ENCODE data around the gene SMOC2.
"Not testable (repeated sequence)": the region's sequence is repeated elsewhere in the genome, so short reads cannot be mapped to it uniquely, and the experiment has no call there.

Gene SMOC2

DNA sequence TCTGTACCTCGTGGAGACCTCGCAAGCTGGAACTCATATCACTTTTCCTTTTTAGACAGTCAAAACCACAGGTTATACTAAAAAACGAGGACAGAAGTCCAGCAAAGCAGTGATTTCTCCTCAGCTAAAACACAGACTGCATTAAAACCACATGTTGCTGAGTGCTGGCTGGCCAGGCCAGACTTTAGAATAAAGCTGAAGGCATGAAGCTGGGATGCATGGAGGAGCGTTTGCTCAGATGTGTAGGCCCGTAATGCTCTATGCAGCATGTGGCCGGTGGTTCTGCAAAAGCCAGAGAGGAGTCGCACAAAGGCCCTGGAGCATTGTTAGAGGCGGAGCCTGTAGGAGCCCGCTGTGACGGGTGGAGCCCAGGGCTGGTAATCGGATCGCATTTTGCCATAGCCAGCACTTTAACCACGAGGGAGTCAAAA lies 83.6 kb downstream of the SMOC2 start:
- DNase-seq, result no peak

DNA sequence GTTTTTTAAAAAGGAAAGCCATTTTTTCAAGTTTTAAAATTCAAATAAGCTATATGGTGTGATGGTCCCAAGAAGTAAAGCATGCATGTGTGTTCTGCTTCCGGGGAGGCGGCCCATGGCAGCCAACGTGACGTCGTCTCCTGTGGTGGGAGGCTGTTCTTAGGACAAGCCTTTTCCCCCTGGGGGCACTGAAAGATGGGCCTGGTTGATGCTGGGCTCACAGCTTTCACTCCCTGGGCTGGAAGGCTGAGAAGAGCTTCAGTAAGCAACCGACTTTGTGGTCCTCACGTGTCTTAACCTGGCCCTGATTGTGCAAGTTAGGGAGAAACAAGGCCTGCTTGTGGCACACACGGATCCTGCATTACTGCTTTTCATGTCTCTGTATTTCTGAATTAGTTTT lies 84.1 kb downstream of the SMOC2 start:
- no peak for DNase-seq

DNA sequence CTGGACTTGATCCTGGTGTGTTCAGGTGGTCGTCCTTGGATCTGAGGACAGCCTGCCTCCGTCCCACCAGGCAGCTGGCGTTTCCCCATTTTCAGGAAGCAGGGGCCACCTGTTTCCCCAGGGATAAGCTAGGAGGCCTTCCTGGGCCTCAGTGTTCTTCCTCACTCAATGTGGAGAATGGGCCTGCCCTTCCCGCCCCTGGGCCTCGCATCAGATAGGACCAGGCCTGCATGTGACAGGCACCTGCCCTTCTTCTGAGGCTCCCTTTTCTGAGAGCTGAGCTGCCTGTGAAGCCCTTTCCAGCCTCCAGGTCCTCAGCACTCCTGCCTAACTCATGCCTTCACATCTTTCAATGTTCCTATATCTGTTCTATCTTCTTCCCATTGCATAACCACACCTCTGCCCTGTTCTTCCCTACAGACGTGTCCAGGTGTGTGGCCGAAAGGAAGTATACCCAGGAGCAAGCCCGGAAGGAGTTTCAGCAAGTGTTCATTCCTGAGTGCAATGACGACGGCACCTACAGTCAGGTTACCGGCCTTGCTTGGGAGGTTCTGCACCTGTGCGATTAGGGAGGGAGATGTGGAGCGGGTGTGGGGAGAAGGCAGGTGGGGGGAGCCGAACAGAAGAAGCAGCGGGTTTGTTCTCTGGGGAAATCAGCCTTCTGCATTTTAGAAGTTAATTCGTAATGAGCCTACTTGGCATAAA lies 85.1 kb downstream of the SMOC2 start:
- DNase-seq, result no peak

DNA sequence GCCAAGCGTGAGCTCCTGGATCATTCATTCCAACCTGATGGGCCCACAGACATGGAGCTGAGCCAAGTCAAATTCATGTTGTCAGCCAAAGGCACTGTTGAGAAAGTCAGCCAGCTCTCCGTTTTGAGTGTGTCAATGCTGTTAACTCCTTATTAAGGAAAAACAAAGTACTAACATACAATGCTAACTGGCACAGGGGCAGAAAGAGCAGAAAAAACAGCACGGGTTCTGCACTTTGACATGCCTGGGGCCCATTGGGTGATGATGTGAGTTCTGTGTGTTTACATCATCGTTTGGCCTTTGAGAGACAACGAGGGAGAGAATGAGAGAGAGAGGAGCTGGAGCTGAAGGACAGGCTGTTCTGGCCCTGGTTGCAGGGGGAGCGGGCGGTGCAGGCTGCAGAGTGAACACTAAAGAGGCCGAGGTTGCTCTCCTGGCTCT lies 85.9 kb downstream of the SMOC2 start:
- DNase-seq, result no peak

DNA sequence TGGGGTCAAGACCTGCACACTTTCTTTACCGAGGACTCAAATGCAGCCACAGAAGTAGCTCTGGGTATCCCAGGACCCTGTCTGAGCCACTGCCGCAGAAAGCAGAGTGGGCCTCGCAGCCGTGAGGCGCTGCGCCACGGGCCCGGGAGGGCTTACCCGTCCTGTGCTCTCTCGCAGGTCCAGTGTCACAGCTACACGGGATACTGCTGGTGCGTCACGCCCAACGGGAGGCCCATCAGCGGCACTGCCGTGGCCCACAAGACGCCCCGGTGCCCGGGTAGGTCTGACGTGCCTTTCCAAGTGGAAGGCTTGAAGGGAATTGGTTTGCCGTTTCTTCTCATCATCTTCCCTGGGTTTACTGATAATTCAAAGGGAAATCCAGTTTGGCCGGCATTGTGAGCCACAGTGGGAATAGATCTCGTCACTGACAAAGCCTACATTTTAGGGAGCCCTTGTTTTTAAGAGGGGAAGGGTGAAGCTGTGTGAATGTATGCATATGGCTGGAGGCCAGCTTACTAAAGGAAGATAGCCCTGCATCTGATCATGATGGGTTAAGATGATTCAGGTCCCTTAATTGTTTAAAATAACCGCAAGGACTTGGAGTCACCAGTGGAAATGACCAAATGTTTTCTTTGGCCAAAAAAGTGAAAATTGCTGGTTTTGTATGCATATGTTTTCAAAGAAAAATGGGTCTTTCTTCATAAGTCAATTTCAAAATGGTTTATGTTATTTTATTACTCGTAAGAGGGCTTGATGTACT lies 86.6 kb downstream of the SMOC2 start:
- DNase-seq, result no peak

DNA sequence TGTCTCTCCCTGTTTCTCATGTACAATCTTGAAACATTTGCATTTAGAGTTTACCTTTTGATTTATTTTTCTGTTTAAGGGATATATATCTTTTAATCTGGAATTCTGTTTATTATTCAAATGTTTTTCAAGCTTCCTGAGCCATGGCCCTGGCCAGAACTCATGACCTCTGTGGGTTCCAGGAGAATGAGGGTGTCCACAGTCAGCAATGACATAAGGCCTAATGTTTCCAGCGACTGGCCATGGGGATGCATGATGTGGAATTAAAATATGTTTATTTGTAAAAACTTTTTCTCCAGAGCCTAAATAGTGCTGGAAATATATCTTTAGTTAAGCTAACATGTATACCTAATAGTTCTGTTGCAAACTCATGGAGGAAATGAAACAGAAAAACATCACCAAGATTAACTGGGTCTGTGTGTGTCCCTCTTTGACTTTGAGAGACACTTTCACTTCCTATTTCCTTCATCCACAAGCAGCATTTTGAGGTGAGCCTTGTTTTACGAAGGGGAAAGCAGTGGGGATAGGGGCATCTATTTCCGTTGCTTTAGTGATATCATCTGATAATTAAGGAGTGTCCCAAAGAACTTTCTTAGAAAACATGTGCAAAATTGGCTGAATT lies 87.6 kb downstream of the SMOC2 start:
- DNase-seq, result no peak

DNA sequence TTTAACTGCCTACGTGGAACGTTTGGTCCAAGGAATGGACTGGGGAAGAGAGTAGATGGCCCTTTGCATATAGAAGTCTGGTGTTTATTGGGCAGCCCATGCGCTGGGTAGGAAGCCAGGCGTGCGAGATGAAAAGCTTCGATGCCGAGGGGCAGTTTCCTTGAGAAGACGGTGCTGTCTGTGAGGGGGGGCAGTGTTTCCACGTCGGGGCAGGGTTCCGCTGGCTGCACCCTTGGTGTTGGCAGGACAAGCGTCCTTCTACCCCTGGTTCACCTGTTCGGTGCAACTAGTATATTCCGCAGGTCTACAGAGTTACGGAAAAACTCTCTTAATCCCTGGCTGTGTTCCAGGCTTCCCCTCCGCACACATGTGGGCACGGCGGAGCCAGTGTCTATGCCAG lies 88.2 kb downstream of the SMOC2 start:
- no peak for DNase-seq

DNA sequence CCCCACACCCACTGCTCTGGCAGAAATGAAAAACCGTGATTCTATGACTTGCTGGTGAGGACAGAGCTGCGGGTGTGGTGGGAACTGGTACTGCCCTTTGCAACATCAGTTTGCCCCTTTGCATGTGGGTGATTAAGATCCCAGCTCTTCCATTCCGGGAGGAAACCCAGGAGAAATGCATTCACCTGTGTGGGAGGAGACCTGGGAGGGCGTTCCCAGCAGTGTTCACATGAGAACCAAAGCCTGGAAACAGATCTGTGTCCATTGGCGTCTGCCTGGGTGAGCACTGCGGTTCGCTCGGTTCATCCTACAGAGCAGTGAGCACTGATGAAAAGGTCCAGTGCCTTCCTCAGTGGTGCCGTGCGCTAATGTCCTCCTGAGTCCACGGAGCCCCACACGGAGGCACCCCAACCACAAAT lies 89.7 kb downstream of the SMOC2 start:
- DNase-seq, result no peak

DNA sequence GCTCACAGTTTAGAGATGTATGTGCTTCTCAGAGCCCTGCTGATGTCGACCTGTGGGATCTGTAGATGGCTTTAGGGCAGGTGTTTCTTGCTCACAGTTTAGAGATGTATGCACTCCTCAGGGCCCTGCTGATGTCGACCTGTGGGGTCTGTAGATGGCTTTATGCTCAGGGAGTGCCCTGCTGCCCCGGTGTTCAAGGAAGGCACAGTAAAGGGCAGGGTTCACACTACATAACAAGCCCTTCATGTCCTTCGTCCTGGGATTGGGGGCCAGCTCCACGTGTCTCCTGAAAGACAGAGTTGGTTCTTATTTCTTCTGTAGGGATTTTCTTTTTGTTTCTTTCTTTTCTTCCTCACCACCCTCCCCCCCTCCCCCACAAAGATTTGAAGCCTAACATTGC lies 91.1 kb downstream of the SMOC2 start:
- no peak for DNase-seq

DNA sequence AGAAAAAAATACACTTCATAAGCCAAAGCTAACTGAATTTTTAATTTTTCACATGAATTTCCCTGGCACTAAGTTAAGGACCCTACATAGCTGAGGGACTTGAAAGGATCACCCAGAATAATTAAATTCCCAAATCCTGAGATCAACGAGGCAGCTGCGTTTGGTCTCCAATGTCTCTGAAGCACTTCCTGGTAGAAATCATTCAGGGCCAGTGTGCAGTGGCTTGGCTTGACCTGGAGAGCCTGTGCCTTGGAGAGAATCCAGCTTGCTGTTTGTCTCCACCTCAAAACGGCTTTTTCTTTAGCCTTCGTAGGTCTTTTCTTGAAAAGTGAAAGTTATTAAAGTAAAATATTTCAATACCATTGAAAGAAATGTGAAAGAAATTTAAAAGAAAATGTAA lies 92.4 kb downstream of the SMOC2 start:
- no peak for DNase-seq

DNA sequence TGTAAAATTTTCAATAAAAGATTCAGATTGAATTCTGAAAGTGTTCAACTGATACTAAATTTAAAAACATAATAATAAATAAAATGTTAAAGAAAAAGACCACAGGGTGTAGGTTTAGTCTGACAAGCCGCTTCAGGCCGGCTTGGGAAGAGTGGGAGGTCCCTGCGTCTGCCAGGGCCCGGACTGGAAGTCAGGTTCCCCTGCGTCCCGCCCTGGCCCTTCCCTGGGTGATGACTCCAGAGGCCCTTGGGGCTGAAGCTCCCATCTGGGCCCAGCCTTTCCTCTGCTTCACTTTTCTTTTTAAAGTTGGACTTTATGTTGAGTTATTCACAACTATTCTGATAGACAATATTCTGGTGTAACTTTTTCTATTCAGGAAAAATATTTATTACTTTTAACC lies 93.3 kb downstream of the SMOC2 start:
- no peak for DNase-seq

DNA sequence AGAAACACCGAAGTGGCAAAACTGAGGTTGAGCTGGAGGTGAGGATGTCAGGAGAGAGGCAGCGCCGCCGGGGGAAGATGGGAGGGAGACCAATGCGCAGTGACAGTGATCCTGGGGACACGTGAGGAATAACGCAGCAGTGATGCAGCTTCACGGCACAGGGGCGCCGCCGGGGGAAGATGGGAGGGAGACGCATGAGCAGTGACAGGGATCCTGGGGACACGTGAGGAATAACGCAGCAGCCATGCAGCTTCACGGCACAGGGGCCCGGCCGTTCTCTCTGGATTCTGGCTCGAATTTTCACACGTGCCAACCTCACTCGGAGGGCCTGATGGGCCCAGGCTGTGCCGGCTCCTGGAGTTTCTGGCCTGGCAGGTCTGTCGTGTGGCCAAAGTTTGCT lies 94.7 kb downstream of the SMOC2 start:
- DNase-seq, result no peak

DNA sequence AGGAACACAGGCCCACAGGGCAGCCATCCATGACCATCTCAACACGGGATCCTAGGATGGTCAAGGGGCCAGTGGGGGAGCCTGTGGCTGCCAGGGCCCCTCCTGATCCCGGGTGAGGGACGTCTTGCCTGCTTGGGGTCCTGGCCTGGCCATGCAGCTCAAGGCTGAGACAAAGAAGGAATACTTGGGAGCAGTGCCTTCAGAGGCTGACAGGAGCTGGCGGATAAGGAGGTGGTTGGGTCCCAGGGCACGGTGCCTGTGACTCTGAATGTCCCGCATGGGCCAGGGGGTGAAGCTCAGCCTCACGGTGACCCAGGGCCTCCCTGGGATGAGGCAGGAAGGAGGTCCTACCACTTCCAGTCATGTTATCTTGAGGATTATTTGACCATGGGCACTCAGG lies 95.2 kb downstream of the SMOC2 start:
- DNase-seq, result no peak

DNA sequence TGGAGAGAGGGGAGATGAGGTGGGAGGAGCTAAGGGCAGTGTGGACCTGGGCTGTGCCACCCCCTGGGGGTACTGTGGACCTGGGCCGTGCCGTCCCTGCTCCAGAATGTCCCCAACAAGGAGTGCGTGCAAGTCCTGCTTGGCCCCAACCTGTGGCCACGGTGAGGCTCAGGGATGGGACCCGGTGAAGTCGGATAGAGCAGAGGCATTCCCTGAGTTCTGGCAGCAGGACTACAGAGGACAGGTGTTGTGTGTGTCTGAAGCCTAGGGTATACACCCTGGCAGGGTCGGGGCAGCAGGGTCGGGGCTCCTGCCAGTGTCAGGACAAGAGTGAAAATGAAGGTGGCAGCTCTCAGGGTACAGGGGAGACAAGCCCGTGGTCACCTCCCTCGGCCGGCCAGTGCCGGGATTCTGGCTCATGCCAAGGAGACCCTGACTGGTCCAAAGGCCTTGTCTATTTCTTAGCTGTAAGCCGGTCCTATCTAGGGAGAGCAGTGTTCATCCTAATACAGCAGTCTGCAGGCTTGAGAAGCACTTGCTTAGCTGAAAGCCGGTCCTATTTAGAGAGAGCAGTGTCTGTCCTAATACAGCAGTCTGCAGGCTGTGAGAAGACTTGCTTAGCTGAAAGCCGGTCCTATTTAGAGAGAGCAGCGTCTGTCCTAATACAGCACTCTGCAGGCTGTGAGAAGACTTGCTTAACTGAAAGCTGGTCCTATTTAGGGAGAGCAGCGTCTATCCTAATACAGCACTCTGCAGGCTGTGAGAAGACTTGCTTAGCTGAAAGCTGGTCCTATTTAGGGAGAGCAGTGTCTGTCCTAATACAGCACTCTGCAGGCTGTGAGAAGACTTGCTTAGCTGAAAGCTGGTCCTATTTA lies 95.9 kb downstream of the SMOC2 start:
- no peak for DNase-seq

DNA sequence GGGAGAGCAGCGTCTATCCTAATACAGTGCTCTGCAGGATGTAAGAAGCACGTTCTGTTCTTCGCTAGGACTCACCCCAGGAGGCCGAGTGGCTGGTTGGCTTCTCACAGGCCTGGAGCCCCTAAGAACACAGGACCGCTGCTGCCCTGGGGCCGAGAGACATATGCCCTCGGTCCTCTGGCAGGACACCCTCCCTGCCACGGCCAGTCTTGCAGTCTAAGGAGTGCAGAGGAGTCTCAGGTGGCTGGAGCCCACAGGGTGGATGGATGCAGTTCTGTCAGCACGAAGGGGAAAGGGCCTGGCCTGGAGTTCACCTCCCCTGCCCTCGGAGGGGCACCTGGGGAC lies 96.5 kb downstream of the SMOC2 start:
- DNase-seq, result no peak

DNA sequence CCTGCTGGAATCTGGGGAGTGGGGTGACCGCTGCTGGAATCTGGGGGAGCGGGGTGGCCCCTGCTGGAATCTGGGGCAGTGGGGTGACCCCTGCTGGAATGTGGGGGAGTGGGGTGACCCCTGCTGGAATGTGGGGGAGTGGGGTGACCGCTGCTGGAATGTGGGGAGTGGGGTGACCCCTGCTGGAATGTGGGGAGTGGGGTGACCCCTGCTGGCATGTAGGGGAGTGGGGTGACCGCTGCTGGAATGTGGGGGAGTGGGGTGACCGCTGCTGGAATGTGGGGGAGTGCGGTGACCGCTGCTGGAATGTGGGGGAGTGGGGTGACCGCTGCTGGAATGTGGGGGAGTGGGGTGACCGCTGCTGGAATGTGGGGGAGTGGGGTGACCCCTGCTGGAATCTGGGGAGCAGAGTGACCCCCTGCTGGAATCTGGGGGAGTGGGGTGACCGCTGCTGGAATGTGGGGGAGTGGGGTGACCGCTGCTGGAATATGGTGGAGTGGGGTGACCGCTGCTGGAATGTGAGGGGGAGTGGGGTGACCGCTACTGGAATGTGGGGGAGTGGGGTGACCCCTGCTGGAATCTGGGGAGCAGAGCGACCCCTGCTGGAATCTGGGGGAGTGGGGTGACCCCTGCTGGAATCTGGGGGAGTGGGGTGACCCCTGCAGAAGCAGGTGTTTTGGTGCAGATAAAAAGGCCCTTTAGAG lies 97.4 kb downstream of the SMOC2 start:
- DNase-seq, result not testable (repeated sequence)

DNA sequence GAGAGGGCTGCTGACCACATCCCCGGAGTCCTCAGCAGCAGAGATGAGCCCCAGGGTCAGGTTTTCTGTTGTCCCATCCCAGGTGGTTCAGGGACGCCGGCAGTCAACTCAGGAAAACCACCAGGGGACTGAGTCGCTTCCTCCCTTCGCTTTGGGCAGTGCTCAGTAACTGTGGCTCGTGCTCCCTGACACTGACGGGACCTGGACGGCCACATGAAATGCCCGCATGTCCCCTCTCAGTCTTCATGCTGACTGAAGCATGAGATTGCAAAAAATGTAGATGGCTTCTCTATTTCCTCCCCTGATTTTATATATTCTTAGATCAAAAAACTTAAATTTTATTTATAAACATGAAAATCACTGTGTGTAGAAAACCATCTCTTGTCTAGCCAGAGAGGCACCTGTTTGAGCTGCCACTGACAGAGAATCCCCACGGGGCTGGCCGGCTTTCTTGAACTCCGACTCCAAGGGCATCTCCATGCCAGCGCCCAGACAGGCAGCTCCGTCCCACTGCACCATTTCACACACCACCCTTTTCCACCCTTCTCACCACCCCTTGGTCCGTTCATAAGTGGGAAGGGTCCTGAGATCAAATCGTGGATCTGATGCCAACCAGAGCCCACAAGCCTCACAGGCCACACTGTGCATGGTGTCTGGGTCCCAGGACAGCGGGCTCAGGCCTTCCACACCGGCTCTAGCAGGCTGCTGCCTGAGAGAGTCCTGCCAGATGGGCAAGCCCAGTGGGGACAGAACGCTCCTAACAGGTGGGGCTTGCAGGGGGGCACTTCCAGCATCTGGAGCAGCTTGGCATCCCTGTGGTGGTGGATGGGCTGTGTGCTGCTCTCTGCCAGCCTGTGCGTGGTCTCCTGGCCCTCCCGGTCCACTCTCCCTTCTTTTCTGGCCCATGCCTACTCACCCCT lies 98.2 kb downstream of the SMOC2 start:
- no peak for DNase-seq

DNA sequence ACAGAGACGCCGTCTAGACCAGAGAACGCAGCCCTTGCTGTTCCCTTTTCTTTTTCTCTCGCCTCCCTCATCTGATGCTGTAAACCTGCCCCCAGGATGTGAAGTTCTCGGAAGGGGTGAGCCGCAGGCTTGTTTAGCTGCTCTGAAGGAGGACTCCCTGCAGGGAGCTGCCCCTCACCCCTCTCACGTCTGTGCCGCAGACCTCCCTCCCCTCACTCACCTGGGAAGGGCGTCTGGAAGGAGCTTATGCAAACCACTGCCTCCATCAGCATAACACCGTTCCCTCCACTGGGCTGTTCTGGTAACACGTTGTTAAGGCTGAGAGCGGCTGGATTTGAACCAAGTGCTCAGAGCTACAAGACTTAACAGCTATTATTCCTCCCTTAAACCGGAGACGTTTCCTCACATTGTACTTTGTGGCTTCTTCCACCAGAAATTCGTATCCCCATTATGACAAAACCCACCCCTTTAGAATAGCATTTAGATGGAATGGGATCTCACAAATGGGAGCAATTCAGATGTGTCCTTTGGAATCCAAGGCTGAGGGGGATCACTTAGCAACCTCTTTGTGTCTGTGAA lies 99.8 kb downstream of the SMOC2 start:
- no peak for DNase-seq

DNA sequence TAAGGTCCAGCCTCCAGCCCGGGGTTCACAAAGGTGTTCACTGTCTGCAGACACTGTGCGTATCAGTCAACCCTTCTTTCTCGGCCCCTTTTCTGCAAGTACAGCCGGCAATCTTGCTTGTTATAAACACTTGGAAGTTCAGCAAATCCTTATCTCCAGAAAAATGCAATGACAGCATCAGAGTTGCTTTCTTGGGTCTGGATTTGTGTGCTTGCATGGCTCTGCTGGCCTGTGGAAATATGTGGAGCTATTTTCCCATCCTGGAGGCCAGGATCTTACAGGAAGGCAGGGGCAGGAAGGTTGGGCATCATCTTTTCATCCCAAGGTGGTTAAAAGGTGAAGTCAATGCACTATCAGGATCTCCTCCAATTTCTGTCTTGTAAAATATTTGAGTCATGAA lies 100.3 kb downstream of the SMOC2 start:
- no peak for DNase-seq

DNA sequence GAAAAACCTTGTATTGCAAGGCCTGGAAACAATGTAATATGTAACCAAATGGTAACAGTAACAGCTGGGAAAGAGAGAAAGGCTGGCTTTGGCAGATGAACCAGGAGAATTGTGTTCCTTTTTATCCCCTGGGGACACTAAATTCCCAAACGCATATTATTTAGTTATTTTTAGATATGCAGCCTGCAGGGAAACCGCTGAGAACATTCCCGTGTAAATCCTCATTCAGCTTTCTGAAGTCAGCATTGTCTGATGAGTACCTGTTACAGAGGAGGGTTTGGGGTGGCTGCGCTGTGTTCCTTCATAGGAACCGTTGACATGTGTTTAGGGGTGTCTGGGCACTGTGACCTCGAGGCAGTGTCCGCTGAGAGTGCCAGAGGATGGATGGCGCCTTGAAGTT lies 101.3 kb downstream of the SMOC2 start:
- no peak for DNase-seq

DNA sequence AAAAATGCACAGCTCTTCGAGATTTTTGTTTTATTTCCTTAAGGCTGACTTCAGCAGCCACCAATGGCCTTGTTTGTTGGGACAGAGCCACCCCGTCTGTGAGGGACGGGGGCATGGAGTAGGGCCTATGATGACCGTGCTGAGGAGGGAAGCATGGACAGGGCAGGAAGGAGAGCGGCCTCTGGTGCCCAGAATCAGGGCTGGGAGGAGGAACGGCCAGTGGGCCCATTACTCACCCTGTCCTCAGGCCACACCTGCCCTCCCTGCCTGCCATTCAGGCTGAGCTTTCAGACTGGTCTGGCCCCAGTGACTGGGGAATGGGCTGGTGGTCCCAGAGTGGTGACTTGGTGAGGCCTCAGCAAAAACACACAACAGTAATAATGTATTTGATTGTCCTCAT lies 104.4 kb downstream of the SMOC2 start:
- DNase-seq, result no peak
